ENCODE data around the gene PRKCG. TPM values are rescaled to one million over a fixed set of nuclear protein-coding genes. Genes with fewer than 3 reads are reported as not detected.

PRKCG gene
- total RNA-seq, 4 donors from 2014 or later, result not detected

DNA sequence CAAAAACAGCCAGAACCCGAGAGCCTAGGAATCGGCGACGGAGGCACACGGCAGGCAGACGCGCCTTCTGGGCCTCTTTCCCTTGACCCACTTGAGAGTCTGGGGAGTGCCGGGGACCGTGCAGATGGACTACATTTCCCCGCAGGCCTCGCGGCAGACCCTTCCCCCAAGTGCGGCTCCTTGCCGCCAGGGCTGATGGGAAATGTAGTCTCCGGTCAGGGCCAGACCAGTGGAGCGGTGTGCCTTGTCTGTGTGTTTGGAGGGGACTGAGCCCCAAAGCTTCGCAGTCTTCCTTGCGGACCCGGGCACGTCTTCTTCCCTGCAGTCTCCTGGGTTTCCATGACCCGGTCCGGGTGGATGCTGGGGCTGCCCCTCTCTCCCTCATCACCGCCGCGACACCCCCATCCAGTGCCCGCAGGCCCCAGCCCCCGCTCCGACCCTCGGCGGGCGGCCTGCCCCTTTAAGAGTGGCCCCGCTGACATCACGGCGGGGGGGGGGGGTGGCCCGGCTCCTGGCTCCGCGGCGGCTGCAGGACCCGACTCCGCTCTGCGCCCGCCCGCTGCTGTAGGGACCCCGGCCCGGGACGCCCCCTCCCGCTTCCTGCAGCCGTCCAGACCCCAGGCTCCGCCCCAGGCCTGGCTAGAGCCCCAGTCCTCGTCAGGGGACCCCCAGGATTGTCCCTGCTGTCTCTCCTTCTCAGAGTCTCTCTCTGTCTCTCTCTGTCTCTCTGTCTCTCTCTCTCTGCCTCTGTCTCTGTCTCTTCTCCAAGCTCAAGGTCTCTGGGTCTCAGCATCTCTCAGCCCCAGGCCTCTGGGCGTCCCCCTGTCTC is 26.3 kb downstream of the PRKCG start:
- ATAC-seq (ENCODE audit: low FRiP score), result no peak
- no peak for DNase-seq (ENCODE audit: low spot score)
- TF ChIP-seq, protein P1, sequence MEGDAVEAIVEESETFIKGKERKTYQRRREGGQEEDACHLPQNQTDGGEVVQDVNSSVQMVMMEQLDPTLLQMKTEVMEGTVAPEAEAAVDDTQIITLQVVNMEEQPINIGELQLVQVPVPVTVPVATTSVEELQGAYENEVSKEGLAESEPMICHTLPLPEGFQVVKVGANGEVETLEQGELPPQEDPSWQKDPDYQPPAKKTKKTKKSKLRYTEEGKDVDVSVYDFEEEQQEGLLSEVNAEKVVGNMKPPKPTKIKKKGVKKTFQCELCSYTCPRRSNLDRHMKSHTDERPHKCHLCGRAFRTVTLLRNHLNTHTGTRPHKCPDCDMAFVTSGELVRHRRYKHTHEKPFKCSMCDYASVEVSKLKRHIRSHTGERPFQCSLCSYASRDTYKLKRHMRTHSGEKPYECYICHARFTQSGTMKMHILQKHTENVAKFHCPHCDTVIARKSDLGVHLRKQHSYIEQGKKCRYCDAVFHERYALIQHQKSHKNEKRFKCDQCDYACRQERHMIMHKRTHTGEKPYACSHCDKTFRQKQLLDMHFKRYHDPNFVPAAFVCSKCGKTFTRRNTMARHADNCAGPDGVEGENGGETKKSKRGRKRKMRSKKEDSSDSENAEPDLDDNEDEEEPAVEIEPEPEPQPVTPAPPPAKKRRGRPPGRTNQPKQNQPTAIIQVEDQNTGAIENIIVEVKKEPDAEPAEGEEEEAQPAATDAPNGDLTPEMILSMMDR (IDR thresholded peaks at IDR 0.05), result no peak

DNA sequence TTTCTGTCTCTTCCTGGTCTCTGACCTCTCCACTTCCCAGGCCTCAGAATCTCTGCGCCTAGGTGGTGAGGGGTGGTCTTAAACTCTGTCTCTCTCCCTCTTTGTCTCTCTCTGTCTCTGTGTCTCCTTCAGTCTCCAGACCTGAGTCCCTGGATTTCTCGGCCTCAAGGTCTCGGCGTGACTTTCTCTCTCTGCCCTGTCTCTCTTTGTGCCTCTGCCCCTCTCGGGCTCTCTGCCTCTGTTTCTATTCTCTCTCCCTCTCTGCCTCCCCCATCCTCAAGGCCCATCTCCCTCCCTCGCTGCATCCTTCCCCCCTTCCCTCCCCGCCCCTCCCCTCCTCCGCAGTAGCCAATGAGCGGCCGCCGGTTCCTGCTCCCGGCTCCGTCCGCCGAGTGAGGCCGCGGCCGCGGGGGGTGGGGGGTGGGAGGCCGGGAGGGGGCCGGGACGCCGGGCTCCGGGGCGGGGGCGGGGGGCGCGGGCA is 27.0 kb downstream of the PRKCG start, which contains the start of gene CACNG7:
TSS of gene CACNG7 (plus strand) at position 344 of the 481 bp plus-strand sequence. CDS start 3,554 bp downstream, outside the sequence.
- ATAC-seq (ENCODE audit: low FRiP score) (no peak), DNase-seq (ENCODE audit: low spot score) (no peak)
- TF ChIP-seq, protein P1 (IDR thresholded peaks at IDR 0.05), result no peak

DNA sequence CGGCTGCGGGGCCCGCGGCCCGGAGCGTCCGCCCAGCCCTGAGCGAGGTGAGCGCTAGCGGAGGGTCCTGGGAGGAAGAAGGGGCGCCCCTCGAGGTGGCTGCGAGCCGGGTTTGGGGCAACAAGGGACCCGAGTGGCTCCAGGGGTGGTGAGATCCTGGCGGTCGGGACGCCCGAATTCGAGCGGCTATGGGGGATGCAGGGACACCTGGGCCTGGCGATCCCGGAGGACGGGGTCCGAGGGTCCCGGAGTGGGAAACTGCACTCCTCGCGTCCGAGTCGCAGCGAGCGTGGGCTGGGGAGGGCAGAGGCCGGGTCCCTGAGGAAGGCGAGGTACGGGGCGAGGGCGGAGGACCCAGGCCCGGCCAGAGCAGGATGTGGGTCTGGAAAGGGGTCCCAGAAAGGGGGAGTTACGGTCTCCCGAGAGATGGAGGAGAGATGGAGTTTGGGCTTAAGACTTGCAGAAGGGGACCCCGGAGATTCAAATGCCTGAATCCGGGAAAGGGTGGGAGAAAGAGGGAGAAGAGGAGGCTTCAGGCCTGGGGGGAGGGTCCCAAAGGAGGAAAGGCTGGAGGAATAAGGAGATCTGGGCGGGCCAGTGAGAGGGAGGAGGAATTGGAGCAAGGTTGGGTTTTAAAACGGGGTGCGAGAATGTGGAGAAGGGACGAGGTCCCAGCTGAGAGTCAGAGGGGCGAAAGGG is 27.6 kb downstream of the PRKCG start:
- ATAC-seq (ENCODE audit: low FRiP score) (no peak), DNase-seq (ENCODE audit: low spot score) (no peak)
- TF ChIP-seq, protein P1 (IDR thresholded peaks at IDR 0.05), result no peak

DNA sequence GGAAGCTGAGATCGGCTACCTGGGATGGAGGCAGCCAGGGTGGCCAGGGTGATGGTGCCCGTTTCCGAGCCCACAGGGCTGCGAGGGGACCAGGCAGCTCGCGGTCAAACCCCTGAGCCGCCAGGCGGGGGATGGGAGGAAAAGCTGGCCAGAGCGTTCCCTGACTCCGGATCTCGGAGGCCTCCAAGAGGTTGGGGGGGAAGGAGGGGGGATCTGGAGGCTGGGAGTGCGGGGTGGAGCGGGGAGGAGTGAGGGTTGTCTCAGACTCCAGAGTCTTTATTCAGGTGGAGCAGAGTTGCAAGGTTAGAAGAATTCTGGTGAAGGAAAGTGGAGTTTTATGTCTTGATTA is 28.1 kb downstream of the PRKCG start:
- DNase-seq (ENCODE audit: low spot score) (no peak), ATAC-seq (ENCODE audit: low FRiP score) (no peak)
- TF ChIP-seq, protein P1 (IDR thresholded peaks at IDR 0.05), result no peak

DNA sequence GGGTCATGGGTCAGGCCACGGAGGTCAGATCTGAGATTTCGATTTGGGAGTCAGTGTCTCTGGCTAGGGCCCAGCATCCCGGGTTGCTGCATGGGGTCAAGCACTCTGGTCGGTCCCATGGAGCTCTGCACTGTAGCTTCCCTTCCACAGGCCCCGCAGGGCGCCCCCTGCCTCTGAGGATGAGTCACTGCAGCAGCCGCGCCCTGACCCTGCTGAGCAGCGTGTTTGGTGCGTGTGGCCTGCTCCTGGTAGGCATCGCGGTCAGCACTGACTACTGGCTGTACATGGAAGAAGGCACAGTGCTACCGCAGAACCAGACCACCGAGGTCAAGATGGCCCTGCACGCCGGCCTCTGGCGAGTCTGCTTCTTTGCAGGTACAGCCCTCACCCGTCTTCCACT is 30.7 kb downstream of the PRKCG start:
- ATAC-seq (ENCODE audit: low FRiP score) (no peak), DNase-seq (ENCODE audit: low spot score) (no peak)
- TF ChIP-seq, protein P1 (IDR thresholded peaks at IDR 0.05), result no peak

DNA sequence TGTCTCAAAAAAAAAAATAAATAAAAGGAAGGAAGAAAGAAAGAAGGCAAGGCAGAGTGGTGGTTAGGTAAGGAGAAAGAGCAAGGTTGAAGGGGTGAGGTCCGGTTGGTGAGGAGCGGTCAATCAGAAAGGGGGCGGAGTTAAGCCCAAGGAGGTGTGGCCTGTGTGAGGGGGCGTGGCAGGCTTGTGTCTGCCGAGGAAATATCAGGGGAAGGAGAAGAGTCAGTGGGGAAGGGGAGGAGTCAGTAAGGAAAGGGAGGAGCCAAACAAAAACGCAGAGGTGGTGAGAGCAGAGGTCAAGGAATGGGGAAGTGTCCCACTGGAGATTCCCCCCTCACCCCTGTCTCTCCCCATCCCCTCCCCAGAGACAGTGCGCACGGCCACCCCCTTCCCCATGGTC is 33.0 kb downstream of the PRKCG start:
- TF ChIP-seq, protein P1 (IDR thresholded peaks at IDR 0.05), result no peak
- ATAC-seq (ENCODE audit: low FRiP score) (no peak), DNase-seq (ENCODE audit: low spot score) (no peak)
